ENCODE measurements around the gene PSMB9.
"Not testable (repeated sequence)": the region's sequence is repeated elsewhere in the genome, so short reads cannot be mapped to it uniquely, and the experiment has no call there.

Gene PSMB9

GRCh38 chr6:32853541-32854375 is at the start of gene PSMB9, which contains the start of gene TAP1:
TSS of gene PSMB9 (plus strand) at chr6:32854192. CDS start at chr6:32854230, 38 bp downstream.
TSS of gene TAP1 (minus strand) at chr6:32853704. CDS start at chr6:32853636, 68 bp downstream.
- H3K4me3 ChIP-seq (ENCODE audit: low read depth, low read length) = peak within 1 kb of the TSS; percentile 81
- TF ChIP-seq CTCF (IDR thresholded peaks at IDR 0.05; ENCODE audit: low read depth, low read length) = peak; percentile 79
- in situ Hi-C loops (cut with HindIII; ENCODE audit: low sequenced_read_pairs) = no loop called here
- DNase-seq (ENCODE audit: low read depth, low spot score) = peak; percentile 95

GRCh38 chr6:32805404-32805803 is 48.6 kb upstream of the PSMB9 start:
- in situ Hi-C loops (cut with HindIII; ENCODE audit: low sequenced_read_pairs); H3K4me3 ChIP-seq (ENCODE audit: low read depth, low read length); DNase-seq (ENCODE audit: low read depth, low spot score): not testable (repeated sequence)

GRCh38 chr6:32807020-32807580 is 46.9 kb upstream of the PSMB9 start:
- no peak for TF ChIP-seq CTCF (IDR thresholded peaks at IDR 0.05; ENCODE audit: low read depth, low read length)
- no peak for DNase-seq (ENCODE audit: low read depth, low spot score)
- in situ Hi-C loops (cut with HindIII; ENCODE audit: low sequenced_read_pairs) = no loop called here
- H3K4me3 ChIP-seq (ENCODE audit: low read depth, low read length) = no peak overlapping the region

- DNase-seq (ENCODE audit: low read depth, low spot score) = no peak
- TF ChIP-seq CTCF (IDR thresholded peaks at IDR 0.05; ENCODE audit: low read depth, low read length) = no peak
- H3K4me3 ChIP-seq (ENCODE audit: low read depth, low read length) = no peak overlapping the region
- in situ Hi-C loops (cut with HindIII; ENCODE audit: low sequenced_read_pairs) = no loop called here
Observed at GRCh38 chr6:32809171-32809570, 44.8 kb upstream of the PSMB9 start.

GRCh38 chr6:32814145-32814544 is 39.8 kb upstream of the PSMB9 start:
- in situ Hi-C loops (cut with HindIII; ENCODE audit: low sequenced_read_pairs) = no loop called here
- no peak for TF ChIP-seq CTCF (IDR thresholded peaks at IDR 0.05; ENCODE audit: low read depth, low read length)
- no peak overlapping the region for H3K4me3 ChIP-seq (ENCODE audit: low read depth, low read length)
- no peak for DNase-seq (ENCODE audit: low read depth, low spot score)

GRCh38 chr6:32815115-32815514 is 38.9 kb upstream of the PSMB9 start:
- no peak for TF ChIP-seq CTCF (IDR thresholded peaks at IDR 0.05; ENCODE audit: low read depth, low read length)
- peak; percentile 52 for DNase-seq (ENCODE audit: low read depth, low spot score)

GRCh38 chr6:32815996-32816395 is 38.0 kb upstream of the PSMB9 start:
- H3K4me3 ChIP-seq (ENCODE audit: low read depth, low read length) = no peak overlapping the region
- TF ChIP-seq CTCF (IDR thresholded peaks at IDR 0.05; ENCODE audit: low read depth, low read length) = no peak
- in situ Hi-C loops (cut with HindIII; ENCODE audit: low sequenced_read_pairs) = no loop called here
- DNase-seq (ENCODE audit: low read depth, low spot score) = no peak

More at GRCh38 chr6:32815115-32815514, 38.9 kb upstream of the PSMB9 start:
- no peak overlapping the region for H3K4me3 ChIP-seq (ENCODE audit: low read depth, low read length)
- in situ Hi-C loops (cut with HindIII; ENCODE audit: low sequenced_read_pairs) = no loop called here
